Measurements from ENCODE around the gene C2CD5.
A peak's percentile ranks its signal among the peaks of the same experiment; 100 is the strongest.

DNA sequence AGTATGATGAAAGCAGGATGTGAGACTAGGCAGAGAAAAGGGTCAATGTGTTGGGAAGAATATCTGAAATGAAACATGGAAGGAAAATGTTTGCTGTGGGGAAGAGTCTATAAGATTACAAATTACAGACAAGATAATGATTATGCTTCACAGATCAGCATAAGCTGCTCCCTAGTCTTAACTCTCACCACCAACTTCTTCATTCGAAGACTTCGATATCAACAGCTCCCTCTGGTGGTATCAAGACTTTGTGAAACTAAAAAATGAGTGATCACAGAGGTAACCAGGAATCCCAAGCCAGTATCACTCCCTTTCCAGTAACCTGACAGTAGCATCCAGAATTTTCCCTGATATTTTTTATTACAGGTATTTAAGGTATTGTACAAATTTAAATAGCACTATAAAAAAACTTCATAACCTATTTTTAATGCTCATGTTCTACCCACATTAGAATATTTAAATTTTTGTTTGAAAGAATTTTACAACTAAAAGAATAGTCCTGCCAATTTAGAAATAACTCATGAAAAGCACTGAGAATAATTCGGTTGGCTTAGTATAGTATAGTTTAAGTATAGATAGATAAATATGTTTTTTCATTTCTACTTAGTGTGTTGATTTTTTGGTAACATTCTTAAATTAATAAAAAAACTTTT, 84.4 kb downstream of the C2CD5 start:
- TF ChIP-seq, protein P1, sequence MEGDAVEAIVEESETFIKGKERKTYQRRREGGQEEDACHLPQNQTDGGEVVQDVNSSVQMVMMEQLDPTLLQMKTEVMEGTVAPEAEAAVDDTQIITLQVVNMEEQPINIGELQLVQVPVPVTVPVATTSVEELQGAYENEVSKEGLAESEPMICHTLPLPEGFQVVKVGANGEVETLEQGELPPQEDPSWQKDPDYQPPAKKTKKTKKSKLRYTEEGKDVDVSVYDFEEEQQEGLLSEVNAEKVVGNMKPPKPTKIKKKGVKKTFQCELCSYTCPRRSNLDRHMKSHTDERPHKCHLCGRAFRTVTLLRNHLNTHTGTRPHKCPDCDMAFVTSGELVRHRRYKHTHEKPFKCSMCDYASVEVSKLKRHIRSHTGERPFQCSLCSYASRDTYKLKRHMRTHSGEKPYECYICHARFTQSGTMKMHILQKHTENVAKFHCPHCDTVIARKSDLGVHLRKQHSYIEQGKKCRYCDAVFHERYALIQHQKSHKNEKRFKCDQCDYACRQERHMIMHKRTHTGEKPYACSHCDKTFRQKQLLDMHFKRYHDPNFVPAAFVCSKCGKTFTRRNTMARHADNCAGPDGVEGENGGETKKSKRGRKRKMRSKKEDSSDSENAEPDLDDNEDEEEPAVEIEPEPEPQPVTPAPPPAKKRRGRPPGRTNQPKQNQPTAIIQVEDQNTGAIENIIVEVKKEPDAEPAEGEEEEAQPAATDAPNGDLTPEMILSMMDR (IDR thresholded peaks at IDR 0.05 in 2 of 3, conservative IDR thresholded peaks at IDR 0.05 in 1 of 3; ENCODE audit: borderline replicate concordance in 1 of 3, insufficient read depth in 1 of 3, low read depth in 2 of 3, low read length in 2 of 3), result peak; percentile 18 to 68 (median 57); a peak in 5 of 6 replicates
- TF ChIP-seq ZFX (IDR thresholded peaks at IDR 0.05), result no peak
- no peak for TF ChIP-seq EZH2 (IDR thresholded peaks at IDR 0.05)
- TF ChIP-seq POLR2AphosphoS5 (IDR thresholded peaks at IDR 0.05; ENCODE audit: low read depth, low read length), result no peak
- TF ChIP-seq YY1 (IDR thresholded peaks at IDR 0.05; ENCODE audit: extremely low read depth, insufficient replicate concordance, low read depth, low read length), result no peak
- no peak for TF ChIP-seq POLR2A (IDR thresholded peaks at IDR 0.05; ENCODE audit: borderline replicate concordance, extremely low read depth, insufficient read depth, insufficient read length)
- no peak for TF ChIP-seq TCF7L2 (IDR thresholded peaks at IDR 0.05; ENCODE audit: borderline replicate concordance, extremely low read depth, insufficient read depth, insufficient read length)
- TF ChIP-seq EGR1 (IDR thresholded peaks at IDR 0.05; ENCODE audit: low read depth), result no peak
- peak; percentile 28 for TF ChIP-seq RAD21 (IDR thresholded peaks at IDR 0.05; ENCODE audit: low read depth)
- TF ChIP-seq ZBTB33 (IDR thresholded peaks at IDR 0.05; ENCODE audit: extremely low read depth, insufficient replicate concordance, low read length), result no peak
- no peak for TF ChIP-seq SIN3A (IDR thresholded peaks at IDR 0.05; ENCODE audit: low read depth)
